IMR-90 (cell line): ENCODE data around the gene MTMR11. TPM values are rescaled to one million over a fixed set of nuclear protein-coding genes. Genes with fewer than 3 reads are reported as not detected.

Experiments
- ATAC-seq: fragments of 200-7000 bp; cut with Tn5 transposase; 2 replicates; pipeline ENCODE4 v1.9.1; 2020; ENCODE audit warnings: low read depth, mild to moderate bottlenecking, moderate library complexity
- BruUV-seq: library from RNA; stranded (reverse); fragments of 400-500 nt; replicated peaks from 2 replicates; lab custom pipeline; 2021; lab: Mats Ljungman, UMichigan
- CTCF ChIA-PET: fragments of 300-600 bp; formaldehyde crosslinking; extraction: SDS; loops from one replicate; lab custom pipeline; 2021; ENCODE audit warnings: antibody characterized with exemption; lab: Yijun Ruan, JAX
- POLR2A ChIA-PET: fragments of 300-600 bp; sonication (Branson Sonifier 250); formaldehyde crosslinking; loops from one replicate; lab custom pipeline; 2022; ENCODE audit warnings: antibody characterized with exemption; ENCODE audit not compliant: unreplicated experiment; lab: Charles Lee
- DNase-seq: peaks from one replicate; pipeline ENCODE4 v3.0.0; 2013
- H2AFZ ChIP-seq: replicated peaks from 2 replicates; pipeline ENCODE3; 2013; ENCODE audit warnings: low read length, mild to moderate bottlenecking; ENCODE audit not compliant: poor library complexity
- H2AK5ac ChIP-seq: 2 replicates; pipeline ENCODE4 v1.6.1; 2013; ENCODE audit warnings: low read depth, low read length, inconsistent platforms
- H2AK9ac ChIP-seq: replicated peaks from 2 replicates; pipeline ENCODE3; 2013; ENCODE audit warnings: mild to moderate bottlenecking, low read depth, low read length, moderate library complexity; ENCODE audit not compliant: poor library complexity
- H2BK120ac ChIP-seq: 2 replicates; pipeline ENCODE4 v1.6.1; 2013; ENCODE audit warnings: low read depth, low read length, inconsistent platforms
- H2BK15ac ChIP-seq: 3 replicates; pipeline ENCODE4 v1.6.1; 2013; ENCODE audit warnings: low read depth, low read length, inconsistent platforms
- H2BK20ac ChIP-seq: 2 replicates; pipeline ENCODE4 v1.6.1; 2013; ENCODE audit warnings: low read depth, mild to moderate bottlenecking, inconsistent platforms, low read length, moderate library complexity
- H2BK5ac ChIP-seq: 2 replicates; pipeline ENCODE4 v1.6.1; 2013; ENCODE audit warnings: mild to moderate bottlenecking, low read depth, low read length, inconsistent platforms; ENCODE audit not compliant: poor library complexity, severe bottlenecking
- H3K14ac ChIP-seq: replicated peaks from 2 replicates; pipeline ENCODE4 v1.6.1; 2013; ENCODE audit warnings: low read depth, low read length, inconsistent platforms
- H3K18ac ChIP-seq: 2 replicates; pipeline ENCODE4 v1.6.1; 2013; ENCODE audit warnings: low read depth, low read length, control low read depth
- H3K23ac ChIP-seq: 2 replicates; pipeline ENCODE4 v1.6.1; 2013; ENCODE audit warnings: low read depth, low read length, inconsistent platforms
- H3K27ac ChIP-seq: 2 replicates; pipeline ENCODE4 v1.5.1; 2013; ENCODE audit warnings: mild to moderate bottlenecking, control low read depth, low read length; ENCODE audit not compliant: insufficient read depth
- H3K27me3 ChIP-seq: 2 replicates; pipeline ENCODE4 v1.6.1; 2013; ENCODE audit warnings: low read length; ENCODE audit not compliant: control insufficient read depth, insufficient read depth
- H3K36me3 ChIP-seq: 2 replicates; pipeline ENCODE4 v1.6.1; 2013; ENCODE audit warnings: low read length, mixed read lengths; ENCODE audit not compliant: control insufficient read depth, insufficient read depth
- H3K4ac ChIP-seq: 2 replicates; pipeline ENCODE4 v1.6.1; 2013; ENCODE audit warnings: low read depth, low read length, inconsistent platforms
- H3K4me1 ChIP-seq: 2 replicates; pipeline ENCODE4 v1.6.1; 2013; ENCODE audit warnings: low read length, mixed read lengths; ENCODE audit not compliant: control insufficient read depth, insufficient read depth
- H3K4me2 ChIP-seq: 2 replicates; pipeline ENCODE4 v1.6.1; 2013; ENCODE audit warnings: low read depth, mild to moderate bottlenecking, control low read depth, low read length, moderate library complexity
- H3K4me3 ChIP-seq: 2 replicates; pipeline ENCODE4 v1.5.1; 2013; ENCODE audit warnings: low read depth, mild to moderate bottlenecking, control low read depth, low read length, moderate library complexity; ENCODE audit not compliant: insufficient read depth
- H3K56ac ChIP-seq: 2 replicates; pipeline ENCODE4 v1.6.1; 2013; ENCODE audit warnings: low read length, inconsistent platforms; ENCODE audit not compliant: insufficient read depth; ENCODE audit errors: extremely low read depth
- H3K79me1 ChIP-seq, 2 experiments: 2 replicates each; pipeline ENCODE4 v1.6.1; 2013; ENCODE audit warnings: low read length in 2 of 2, inconsistent platforms in 1 of 2, low read depth in 1 of 2
- H3K9ac ChIP-seq: 2 replicates; pipeline ENCODE4 v1.6.1; 2013; ENCODE audit warnings: low read depth, low read length, control low read depth
- H3K9me1 ChIP-seq: 2 replicates; pipeline ENCODE4 v1.6.1; 2013; ENCODE audit warnings: low read length, inconsistent platforms; ENCODE audit not compliant: insufficient read depth
- H3K9me3 ChIP-seq: 2 replicates; pipeline ENCODE4 v1.6.1; 2013; ENCODE audit warnings: low read length; ENCODE audit not compliant: control insufficient read depth, insufficient read depth
- H4K20me1 ChIP-seq: 2 replicates; pipeline ENCODE4 v1.6.1; 2013; ENCODE audit warnings: low read length, inconsistent platforms; ENCODE audit not compliant: insufficient read depth
- H4K5ac ChIP-seq: 2 replicates; pipeline ENCODE4 v1.6.1; 2013; ENCODE audit warnings: mild to moderate bottlenecking, low read depth, low read length, control low read depth
- H4K8ac ChIP-seq, 2 experiments: 2 replicates each; pipeline ENCODE4 v1.6.1; 2013; ENCODE audit warnings: low read depth in 2 of 2, low read length in 2 of 2, control low read depth in 1 of 2, inconsistent platforms in 1 of 2
- H4K91ac ChIP-seq: 2 replicates; pipeline ENCODE4 v1.6.1; 2013; ENCODE audit warnings: low read depth, low read length, inconsistent platforms; ENCODE audit not compliant: insufficient read depth
- BHLHE40 ChIP-seq: fragments of 150-350 bp; IDR thresholded peaks from 2 replicates; pipeline ENCODE4 v1.6.1; 2016; ENCODE audit warnings: mild to moderate bottlenecking, low read depth, low read length
- CEBPB ChIP-seq: IDR thresholded peaks from 2 replicates; pipeline ENCODE4 v1.6.1; 2012; ENCODE audit warnings: low read depth, low read length, improper control_type of control experiment
- CHD1 ChIP-seq: IDR thresholded peaks from 2 replicates; pipeline ENCODE4 v1.6.1; 2012; ENCODE audit warnings: low read depth, low read length, improper control_type of control experiment
- RFX5 ChIP-seq: IDR thresholded peaks from 2 replicates; pipeline ENCODE4 v1.8.0; 2012; ENCODE audit warnings: low read depth, mild to moderate bottlenecking, low read length, moderate library complexity
- WGBS, 2 experiments: methylation state at CpG; one replicate each; pipeline versions ENCODE4 v1.1.5 to v1.1.7; 2013; ENCODE audit warnings: missing lambda C conversion rate in 2 of 2; ENCODE audit not compliant: insufficient read length in 1 of 2; ENCODE audit errors: extremely low coverage in 2 of 2; 5-methylcytosine and 5-hydroxymethylcytosine counted together
- dilution Hi-C: fragments of 300-500 bp; cut with HindIII; formaldehyde crosslinking; loops from one replicate; pipeline ENCODE4 v1.14.3; 2018; ENCODE audit warnings: low sequenced_read_pairs; ENCODE audit not compliant: unreplicated experiment
- in situ Hi-C: fragments of 300-500 bp; cut with MboI; formaldehyde crosslinking; loops from 3 replicates; pipeline ENCODE4 v1.14.3; 2019; ENCODE audit warnings: low sequenced_read_pairs, inconsistent platforms, mixed read lengths
- intact Hi-C: fragments of 100-400 bp; cut with micrococcal nuclease; formaldehyde crosslinking; loops from 2 replicates; pipeline ENCODE4 v1.10.0; 2022
- polyA plus RNA-seq, 3 experiments: library from polyadenylated mRNA; depleted of rRNA; stranded (reverse); fragments of >200 nt; gene quantifications; 2 replicates each; pipeline ENCODE4 v1.2.3, GENCODE V29; 2012; ENCODE audit warnings: low replicate concordance in 1 of 3
- total RNA-seq: library from RNA; depleted of rRNA; stranded (reverse); fragments of >200 nt; gene quantifications from 2 replicates; pipeline ENCODE4 v1.2.3, GENCODE V29; 2012

The MTMR11 gene
- total and polyA plus RNA-seq, 2 of the 4 experiments (the other 2 are of a cell fraction): 2.0 to 14.6 TPM

DNA sequence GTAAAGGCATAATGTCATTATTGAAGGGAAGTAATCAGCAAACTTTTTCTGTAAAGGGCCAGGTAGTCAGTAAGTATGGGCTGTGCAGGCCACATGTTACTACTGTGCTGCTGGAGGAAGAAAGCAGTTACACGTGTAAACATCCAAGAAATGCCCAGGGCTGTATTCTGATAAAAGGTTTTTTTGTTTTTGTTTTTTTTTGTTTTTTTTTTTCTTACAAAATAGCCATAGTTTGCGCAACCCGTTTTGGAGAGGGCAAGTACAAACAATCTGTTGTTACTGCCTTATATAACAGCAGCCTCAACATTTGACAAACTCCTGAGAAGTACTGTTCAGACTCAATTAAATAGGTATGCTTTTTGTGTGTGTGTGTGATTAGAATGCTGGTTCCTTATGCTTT lies 26.7 kb upstream of the MTMR11 start:
- in situ Hi-C loops: loop anchor here (5.0 kb wide), 2 partner anchors 89 to 204 kb away; no protein-coding TSS in a partner anchor
- ChIA-PET CTCF (interaction anchor here (1.1 to 1.2 kb wide), 2 partner anchors 47 to 90 kb away, joined by 4 to 6 read pairs; partner anchors contain the start of gene OTUD7B), POLR2A (no interaction called here)
- Histone ChIP-seq H3K4me3 (no peak overlapping the region), H3K18ac (no peak overlapping the region), H3K56ac (no peak overlapping the region), H2AFZ (no peak overlapping the region), H2BK120ac (no peak overlapping the region), H2AK9ac (no peak overlapping the region), H4K8ac (no peak overlapping the region), H3K4ac (no peak overlapping the region), H2BK5ac (no peak overlapping the region), H3K9ac (no peak overlapping the region), H2BK15ac (no peak overlapping the region), H3K4me1 (peaks cover 5% of the 10 kb centered on the region), H2BK20ac (no peak overlapping the region), H4K20me1 (no peaks in the 10 kb centered on the region; the same call in 1 of the 2 replicates), H3K4me2 (no peak overlapping the region), H3K79me1 (peaks cover 15 to 38% of the 10 kb centered on the region in 2 experiments), H3K23ac (no peak overlapping the region), H2AK5ac (no peak overlapping the region), H4K5ac (no peak overlapping the region), H3K14ac (no peak overlapping the region), H3K36me3 (peaks cover 35% of the 10 kb centered on the region), H3K9me1 (peaks cover 7% of the 10 kb centered on the region), H4K91ac (no peak overlapping the region), H3K9me3 (no peaks in the 10 kb centered on the region), H3K27ac (no peak overlapping the region), H3K27me3 (no peaks in the 10 kb centered on the region)
- no TSS peak for BruUV-seq
- TF ChIP-seq CHD1 (no peak), RFX5 (no peak), BHLHE40 (no peak), CEBPB (peak; percentile 50; the same call in 1 of the 2 replicates)
- dilution Hi-C loops: no loop called here
- no CpG with 5 or more reads among the region's 3 CpGs for WGBS, 2 experiments
- DNase-seq (no peak), ATAC-seq (no peak)
- intact Hi-C loops: loop anchor here (2.0 to 5.0 kb wide), 3 partner anchors 47 to 205 kb away; partner anchors contain the start of genes OTUD7B and VPS45
